ENCODE measurements around the gene MTCH1.
"Not testable (repeated sequence)": the region's sequence is repeated elsewhere in the genome, so short reads cannot be mapped to it uniquely, and the experiment has no call there.

MTCH1 gene

DNA sequence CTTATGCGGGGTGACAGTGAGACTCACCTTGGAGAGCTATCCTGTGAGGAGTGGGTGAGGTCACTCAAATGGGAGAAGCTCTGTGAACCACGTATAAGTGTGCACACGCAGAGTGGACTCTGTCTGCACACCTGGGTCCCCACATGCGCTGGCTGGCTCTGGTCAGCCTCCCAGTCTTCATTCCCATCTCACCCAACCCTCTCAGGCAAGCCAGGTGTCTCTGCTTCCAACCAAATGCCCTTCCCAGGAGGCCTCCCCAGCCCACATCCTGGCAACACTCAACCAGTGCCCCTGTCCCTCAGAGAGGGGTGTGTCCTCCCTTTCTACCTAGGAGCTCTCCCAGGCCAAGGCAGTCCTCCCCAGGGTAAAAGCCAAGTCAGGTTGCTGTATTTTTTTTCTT lies 39.5 kb downstream of the MTCH1 start:
- DNase-seq, result no peak

DNA sequence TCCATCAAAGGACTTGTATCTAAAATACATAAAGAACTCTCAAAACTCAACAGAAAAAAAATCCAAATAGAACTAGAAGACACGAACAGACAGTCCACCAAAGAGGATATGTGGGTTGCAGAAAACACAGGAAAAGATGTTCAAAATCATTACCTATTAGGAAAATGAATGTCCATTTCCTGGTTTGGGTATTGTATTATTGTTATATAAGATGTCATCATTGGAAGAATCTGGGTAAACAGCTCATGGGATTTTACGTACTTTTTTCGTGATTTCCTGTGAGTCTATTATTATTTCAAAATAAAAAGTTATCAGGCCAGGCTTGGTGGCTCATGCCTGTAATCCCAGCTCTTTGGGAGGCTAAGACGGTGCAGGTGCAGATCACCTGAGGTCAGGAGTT lies 40.7 kb downstream of the MTCH1 start:
- DNase-seq, result no peak

DNA sequence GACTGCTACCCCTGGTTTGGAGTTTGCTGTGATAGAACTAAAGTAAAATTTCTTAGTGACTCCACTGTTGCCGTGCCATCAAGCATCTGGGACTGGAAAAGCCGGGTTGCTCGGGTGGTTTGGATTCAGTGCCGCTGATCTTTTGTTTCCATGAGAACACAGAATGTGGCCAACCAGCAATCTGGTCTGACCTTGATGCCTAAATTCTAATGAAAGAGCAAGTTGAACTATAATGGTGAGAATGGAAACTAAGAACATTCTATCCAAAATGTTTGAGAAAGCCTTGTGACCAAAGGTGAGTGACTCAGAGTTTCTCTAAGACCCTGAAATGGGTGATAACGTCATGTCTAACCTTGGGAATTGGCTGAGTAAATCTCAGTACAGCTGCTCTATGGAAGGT lies 41.3 kb downstream of the MTCH1 start:
- DNase-seq, result no peak

DNA sequence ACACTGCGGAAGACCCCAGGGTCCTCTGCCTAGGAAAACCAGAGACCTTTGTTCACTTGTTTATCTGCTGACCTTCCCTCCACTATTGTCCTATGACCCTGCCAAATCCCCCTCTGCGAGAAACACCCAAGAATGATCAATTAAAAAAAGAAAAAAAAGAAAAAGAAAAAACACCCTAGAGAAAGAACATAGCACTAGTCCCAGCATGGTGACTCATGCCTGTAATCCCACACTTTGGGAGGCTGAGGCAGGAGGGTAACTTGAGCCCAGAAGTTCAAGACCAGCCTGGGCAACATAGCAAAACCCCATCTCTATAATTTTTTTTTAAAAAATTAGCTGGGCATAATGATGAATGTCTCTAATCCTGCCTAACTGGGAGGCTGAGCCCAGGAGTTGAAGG lies 43.7 kb downstream of the MTCH1 start:
- not testable (repeated sequence) for DNase-seq

DNA sequence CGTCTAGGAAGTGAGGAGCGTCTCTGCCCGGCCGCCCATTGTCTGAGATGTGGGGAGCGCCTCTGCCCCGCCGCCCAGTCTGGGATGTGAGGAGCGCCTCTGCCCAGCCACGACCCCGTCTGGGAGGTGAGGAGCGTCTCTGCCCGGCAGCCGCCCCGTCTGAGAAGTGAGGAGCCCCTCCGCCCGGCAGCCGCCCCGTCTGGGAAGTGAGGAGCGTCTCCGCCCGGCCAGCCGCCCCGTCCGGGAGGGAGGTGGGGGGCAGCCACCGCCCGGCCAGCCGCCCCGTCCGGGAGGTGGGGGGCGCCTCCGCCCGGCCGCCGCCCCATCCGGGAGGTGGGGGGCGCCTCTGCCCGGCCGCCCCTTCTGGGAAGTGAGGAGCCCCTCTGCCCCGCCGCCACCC lies 44.4 kb downstream of the MTCH1 start:
- not testable (repeated sequence) for DNase-seq

DNA sequence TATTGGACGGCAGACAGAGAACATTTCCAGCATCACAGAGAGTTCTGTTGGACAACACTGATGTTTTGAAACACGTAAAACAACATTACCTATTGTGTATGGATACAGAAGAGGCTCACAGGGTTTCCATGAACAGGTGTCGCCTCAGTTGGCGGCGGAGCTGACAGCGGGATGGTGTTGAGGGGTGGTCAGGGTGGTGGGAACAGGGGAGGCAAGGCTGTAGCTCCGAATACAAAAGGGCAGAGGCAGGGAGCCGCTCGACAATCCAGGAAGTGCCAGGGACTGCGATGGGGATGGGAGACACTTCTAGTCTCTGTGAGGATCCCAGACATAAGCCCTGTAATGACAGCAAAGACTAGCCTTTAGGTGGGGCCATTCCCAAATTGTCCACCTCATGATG lies 46.0 kb downstream of the MTCH1 start:
- no peak for DNase-seq

DNA sequence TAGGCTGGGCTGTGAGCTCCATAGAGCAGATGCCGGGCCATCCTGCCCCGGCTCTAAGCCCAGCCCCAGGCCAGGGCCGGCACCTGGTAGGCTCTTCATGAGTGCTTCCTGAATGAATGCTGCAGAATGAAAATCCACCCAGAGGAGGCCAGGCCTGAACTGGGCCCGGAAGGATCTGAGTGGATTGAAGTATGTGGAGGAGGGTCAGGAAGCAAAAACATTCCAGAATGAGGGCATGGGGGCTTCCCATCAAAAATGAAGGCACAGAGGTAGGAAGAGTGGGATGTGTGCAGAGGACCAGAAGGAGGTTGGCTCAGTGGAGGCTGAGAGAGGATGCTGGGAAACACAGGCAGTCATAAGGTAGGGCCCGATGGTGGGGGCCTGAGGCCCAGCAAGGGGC lies 47.0 kb downstream of the MTCH1 start:
- not testable (repeated sequence) for DNase-seq

DNA sequence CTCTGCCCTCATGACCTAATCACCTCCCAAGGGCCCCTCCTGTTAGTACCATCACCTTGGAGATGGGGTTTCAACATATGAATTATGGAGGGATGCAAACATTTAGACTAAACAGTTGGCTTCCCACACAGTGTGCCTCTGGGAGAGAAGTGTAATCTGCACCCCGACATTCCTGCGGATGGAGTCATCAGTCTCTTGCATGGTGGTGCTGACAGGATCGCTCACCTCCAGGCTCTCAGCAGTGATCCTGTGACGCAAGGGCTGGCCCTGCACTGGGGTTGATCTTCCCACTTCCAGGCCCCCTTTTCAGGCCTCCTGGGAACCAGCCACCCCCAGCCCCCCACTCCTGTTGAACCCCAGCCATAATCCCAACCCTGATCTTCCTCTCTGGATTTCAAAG lies 47.5 kb downstream of the MTCH1 start:
- no peak for DNase-seq

DNA sequence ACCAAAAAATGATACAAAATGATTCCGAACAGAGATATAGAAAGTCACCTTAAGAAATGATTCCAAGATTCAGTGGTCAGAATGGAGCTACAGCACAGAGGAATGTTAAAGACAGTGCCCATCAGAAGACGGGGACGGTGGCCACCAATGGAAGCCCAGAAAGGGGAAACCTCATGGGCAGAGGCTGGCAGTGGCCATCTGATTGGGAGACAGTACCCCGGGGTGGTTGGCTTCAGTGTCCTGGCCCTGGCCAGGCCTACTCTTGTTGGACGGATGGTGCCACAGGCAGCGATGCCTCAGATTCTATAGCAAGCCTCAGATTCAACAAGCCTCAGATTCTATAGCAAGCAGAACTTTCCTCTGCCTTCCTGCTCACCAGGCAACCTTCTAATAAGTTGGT lies 48.1 kb downstream of the MTCH1 start:
- no peak for DNase-seq

DNA sequence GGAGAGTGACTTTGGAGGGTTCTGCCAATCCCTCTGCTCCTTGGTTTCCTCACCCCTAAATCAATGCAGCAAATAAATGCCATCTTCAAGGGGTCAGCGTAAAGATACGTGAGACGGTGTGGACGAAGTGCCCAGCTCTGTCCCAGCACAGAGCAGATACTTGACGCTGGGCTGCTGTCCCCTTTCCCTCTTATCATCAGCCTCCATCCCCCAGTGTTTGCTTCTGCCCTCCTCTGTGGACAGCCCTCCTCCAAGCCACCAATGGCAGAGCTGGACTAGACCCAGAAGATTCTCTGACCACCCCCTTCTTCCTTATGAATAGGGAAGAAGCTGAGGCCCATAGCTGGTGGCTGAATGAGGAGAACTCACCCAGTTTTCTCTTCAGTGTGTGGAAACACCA lies 49.2 kb downstream of the MTCH1 start:
- DNase-seq, result no peak

DNA sequence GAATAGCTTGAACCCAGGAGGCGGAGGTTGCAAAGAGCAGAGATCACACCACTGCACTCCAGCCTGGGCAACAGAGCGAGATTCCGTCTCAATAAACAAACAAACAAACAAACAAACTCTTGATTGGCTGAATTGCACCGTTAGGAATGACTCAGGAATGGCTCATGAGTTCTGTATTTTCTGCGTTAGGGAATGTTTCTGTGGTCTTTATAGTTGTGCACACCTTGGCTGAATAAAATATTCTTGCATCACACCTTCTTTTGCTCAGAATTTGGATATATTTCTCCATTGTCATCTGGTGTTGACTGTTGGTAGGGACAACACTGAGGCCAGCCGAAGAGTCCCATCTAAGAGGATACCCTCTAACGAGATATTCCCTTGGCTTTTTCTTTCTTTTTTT lies 51.1 kb downstream of the MTCH1 start:
- DNase-seq, result no peak

DNA sequence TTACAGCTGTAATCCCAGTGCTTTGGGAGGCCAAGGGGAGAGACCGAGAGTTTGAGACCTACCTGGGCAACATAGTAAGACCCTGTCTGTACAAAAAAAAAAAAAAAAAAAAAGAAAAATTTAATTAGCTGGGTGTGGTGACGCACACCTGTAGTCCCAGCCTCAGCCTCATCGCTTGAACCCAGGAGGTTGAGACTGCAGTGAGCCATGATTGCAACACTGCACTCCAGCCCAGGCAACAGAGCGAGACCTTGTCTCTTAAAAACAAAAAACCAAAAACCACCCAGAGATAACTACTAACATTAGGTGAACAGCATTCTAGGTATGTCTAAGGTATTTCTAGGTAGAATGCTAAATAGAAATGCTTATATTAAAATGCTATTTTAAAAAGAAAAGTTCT lies 52.5 kb downstream of the MTCH1 start:
- no peak for DNase-seq

DNA sequence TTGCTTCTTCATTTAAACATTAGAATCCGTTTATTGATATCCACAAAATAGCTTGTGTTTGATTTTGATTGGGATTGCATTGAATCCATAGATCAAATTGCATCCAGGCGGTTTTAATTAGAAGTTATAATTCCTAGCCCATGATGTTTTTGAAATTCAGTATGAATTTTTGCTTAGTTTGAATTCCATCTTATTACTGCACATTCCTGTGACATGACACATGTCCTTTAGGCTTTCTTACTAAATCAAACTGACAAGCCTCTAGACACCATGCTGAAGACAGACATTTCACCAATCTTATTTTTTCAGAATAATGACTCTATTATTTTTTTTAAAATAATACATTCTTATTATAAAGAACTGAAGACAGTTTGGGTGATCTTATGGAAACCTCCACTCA lies 52.9 kb downstream of the MTCH1 start:
- DNase-seq, result no peak

DNA sequence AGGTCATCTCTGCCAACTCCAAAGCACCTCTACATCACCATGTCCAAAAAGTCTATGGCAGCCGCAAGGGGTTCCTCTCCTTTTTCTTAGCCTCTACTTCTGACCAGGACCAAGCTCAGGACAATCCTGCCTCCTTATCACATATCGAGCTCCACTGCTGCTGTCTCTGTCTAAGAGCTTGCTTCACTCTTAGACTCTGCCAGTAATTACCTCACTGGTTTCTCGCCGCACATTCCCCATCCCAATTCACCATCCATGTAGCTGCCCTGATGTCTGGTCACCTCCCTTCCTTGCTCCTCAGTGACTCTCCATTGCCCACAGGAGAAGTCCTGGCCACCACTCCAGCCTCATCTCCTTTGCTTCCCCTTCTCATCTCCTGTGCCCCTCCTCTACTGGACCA lies 55.5 kb downstream of the MTCH1 start:
- no peak for DNase-seq

DNA sequence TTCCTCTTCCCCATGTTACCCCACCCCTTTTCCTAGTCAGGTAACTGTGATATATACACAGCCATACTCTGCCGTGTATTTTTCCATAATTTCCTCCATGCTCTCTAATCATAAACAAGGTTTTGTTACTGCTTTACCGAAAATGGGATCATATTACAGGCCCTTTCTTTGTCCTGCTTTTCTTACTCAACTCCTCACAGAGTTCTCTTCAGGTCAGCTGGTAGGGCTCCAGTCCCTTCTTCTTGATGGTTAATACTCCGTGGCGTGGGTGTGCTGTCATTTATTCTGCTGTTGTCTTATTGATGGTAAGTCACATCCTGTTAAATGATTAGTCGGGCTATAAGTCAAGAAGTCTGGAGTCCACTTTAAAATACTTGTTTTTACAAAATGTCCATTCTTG lies 56.4 kb downstream of the MTCH1 start:
- no peak for DNase-seq

DNA sequence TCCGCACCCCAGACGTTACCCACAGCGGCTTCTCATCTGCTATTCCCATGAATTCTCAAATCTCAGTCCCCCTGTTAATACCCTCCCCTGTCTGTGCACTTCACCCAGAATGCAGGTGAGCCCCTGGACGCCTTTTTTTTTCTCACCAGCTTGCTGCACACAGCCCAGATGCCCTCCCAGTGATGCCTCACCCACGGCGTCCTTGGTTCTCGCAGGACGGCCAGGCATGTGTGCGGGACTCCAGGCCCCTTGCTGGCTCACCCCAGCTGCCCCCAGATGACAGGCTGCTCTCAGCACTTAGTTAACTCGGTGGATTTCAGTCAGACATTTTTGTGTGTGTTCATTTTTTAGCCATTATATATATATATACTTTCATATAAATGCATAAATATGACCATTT lies 56.8 kb downstream of the MTCH1 start:
- no peak for DNase-seq

DNA sequence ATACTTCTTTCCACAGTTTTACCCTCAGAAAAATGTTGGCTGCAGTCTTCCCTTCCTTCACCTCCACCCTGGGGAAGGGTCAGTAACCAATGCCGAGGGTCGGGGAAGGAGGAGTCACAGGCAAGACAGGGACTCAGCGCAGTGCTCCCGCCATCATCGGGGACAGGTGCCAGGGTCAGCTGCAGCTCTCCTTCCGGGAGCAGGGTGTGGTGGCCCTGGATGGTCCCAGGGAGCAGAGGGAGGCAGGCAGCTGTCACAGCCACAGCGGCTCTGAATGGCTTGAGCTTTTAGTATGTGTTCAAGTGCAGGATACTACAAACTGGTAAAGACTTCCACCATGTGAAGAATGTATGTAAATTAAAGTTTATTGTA lies 57.5 kb downstream of the MTCH1 start:
- DNase-seq, result no peak

DNA sequence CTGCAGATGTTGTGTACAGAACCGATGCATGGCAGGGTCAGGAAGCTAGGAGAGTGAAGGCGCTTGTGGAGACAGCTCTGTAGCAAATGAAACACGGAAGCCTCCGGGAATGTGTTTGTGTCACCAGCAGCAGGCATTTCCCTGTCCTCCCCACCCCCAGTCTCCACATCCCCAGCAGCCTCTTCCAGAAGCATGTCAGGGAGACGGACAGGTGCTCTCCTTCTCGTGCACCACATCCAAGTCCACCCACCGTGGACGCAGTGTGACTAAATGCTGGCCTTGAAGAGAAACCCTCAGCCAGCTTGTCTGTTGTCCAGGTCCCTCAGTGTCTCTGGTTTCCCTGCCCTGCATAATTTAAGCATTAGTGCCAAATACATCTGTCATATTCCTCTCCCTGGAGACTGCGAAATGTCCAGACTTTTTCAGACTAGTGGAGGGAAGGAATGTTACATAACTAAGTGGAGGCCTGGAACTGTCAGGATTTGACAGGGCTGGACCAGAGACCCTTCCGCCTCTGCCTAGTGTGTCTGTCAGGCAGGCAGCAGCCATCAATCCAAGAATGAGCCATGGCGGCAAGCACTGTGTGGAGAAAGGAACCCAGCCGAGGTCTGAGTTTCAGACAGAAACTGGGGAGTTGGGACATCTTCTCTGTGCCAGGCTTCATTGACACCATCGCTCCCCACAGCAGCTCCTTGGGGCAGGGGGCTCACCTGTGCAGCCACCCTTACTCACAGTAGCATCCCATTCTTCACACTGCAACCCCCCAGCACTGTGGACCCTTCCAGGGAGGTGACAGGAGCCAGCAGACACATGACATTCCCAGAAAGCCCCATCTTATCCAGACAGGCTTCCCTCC lies 58.1 kb downstream of the MTCH1 start:
- DNase-seq, result no peak

DNA sequence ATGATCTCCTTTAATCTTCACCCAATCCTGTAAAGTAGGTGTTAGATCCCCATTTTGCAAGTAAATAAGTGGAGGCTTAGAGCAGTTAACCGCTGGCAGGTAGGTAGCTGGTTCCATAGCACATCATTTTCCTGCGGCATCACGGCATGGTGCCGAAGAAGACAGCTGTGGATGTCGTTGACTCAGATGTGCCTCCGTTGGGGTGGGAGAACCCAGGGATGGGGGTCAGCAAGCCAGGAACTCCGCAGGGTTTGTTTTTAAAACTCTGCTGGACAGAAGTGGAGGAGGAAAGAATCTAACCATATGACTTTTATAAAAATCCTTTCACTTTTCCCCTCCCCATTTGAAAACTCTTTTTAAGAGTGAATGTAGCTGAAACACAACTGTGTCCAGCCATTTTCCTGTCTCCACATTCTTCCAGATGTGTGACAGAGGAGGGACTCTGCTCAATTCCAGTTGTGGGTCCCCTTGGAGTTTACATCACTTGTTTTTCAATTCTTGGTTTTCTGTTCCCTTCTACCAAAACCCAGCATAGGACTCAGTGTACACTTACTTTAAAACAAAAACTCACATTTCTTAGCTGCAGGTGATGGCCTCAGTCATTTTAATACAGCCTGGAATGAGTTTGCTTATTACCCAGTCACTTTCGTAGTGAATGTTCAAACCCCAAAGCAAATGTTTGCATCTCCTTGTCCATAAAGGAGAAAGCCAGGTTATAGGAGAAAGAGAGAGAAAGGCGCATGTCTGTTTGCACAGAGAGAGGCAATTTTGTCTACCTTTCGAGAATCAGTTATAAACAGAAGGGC lies 59.1 kb downstream of the MTCH1 start:
- DNase-seq, result no peak

DNA sequence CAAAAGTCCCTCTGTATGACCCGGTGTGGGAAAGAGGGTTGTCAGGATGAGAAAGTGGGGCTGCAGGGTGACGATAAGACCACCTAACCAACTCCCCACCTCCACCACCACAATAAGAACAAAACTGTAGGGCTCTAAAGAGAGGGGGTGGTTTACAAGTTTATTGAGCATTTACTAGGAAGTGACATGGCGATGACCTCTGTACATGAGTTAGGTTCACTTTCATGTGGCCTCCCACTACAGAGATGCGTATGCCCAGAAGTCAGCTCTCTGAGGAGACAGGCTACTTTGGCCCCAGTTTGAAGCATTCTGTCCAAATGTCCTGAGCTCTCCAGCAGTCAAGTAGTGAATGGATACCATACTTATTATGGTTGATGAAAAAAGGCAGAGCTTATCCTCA lies 60.2 kb downstream of the MTCH1 start:
- DNase-seq, result no peak

DNA sequence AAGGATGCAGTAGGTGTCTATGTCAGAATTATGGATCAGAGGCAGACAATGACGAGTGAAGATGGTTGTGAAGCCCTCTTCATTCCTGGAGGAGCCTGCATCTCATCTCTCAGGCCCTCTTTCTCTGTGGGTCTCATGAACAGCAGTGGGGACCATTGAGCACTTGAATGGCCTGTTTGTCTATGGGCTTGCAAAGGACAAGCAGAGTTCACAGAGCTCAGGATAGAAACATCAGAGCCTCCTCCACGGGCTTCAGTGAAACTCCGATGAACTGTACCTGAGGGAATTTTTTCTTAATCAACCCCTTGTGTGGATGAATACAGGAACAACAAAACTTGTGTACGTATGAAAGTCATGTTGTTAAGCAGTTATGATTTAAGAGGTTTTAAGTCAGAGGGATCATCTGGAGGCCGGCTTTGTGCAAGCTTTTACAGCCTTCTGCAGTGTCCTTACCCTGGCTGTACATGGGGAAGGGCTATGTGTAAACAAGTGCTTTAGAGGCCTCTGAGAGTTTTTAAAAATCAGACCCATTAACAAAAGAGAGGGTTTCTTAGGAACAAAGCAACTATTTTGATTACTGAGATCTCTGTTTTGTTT lies 61.1 kb downstream of the MTCH1 start:
- no peak for DNase-seq

DNA sequence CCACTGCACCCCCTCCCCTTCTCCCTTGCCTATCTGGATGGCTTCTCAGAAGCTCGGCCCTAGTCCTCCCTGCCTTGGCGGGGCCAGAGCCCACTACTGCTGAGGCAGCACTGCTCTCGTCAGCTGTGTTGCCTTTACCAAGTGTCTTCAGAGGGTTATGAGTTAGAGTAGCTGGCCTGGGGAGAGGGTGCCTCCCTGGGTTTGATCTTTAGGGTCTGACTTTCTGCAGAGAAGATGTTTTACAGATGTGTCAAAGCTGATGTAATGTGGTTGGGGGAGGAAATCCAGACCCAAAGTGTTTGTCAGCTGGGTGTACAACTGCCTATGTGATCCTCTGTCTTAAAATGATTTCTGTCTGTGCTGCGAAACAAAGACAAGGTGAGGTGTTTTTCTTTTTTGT lies 61.9 kb downstream of the MTCH1 start:
- no peak for DNase-seq

DNA sequence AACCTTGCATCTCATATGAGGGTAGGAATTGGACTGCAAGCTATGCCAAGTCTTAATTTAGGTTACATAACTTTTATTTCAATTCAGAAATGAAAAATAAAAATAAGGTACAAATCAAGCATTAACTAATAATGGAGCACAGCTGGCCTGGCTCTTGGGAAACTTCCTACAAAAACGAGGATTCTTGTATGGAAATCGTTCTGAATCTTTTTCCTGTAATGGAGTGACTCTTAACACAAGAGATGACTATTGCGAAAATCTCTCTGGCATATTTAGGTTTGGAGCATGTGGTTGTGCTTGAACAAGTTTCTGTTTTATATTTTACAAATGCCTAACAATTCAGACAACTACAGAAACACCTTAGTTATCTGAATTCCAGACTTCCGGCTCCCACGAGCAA lies 65.5 kb downstream of the MTCH1 start:
- no peak for DNase-seq

DNA sequence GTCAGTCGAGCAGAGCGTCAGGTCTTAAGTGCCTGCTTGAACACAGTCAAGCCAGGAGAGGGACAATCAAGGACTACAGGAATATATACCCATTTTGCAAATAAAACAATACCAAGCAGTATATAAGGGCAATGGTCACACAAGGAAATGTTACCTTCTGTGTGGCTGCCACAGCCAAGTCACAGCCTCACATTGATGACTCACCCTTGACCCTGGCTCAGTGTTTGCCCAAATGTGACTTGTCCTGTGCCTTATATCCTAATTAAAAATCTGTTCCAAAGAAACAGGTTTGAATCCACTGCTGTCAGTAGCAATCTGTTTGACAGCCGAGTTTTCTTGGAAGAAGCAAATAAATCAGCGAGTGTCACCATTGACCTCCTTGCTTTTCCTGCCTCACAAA lies 65.9 kb downstream of the MTCH1 start:
- no peak for DNase-seq
